ENCODE data around the gene ILF2.
A peak's percentile ranks its signal among the peaks of the same experiment; 100 is the strongest.

ILF2 gene

DNA sequence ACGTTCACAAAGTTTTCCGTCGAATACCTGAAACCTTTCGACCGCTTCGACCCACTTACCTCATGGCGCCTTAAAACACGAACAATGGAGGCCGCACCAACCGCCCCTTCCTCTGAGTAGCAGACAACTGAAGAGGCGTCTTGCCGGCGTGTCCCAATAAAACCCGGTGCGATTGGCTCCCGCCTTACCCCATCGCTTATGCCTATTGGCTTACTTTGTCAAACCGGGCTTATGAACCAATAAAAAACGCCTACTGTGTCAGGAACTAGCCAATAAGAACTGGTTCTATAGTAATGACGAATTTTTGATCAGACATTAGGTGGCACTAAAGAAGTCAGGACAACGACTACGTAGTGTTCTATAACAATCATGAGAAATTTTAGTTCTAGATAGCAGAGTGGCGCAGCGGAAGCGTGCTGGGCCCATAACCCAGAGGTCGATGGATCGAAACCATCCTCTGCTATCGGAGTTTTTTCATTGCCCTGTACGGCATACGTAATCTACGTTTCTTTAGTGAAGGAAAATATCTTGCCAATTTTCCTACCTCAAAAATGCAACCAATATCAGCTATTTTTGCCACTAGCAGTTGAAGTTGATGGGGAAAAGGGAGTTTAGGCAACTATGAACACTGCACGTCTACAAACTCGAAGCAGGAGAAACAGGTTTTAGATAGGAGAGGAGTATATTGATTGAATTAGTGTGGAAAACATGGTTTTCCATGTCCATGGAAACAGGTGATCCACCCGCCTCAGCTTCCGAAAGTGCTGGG lies at the start of gene ILF2 (continued):
- TF ChIP-seq, protein P1, sequence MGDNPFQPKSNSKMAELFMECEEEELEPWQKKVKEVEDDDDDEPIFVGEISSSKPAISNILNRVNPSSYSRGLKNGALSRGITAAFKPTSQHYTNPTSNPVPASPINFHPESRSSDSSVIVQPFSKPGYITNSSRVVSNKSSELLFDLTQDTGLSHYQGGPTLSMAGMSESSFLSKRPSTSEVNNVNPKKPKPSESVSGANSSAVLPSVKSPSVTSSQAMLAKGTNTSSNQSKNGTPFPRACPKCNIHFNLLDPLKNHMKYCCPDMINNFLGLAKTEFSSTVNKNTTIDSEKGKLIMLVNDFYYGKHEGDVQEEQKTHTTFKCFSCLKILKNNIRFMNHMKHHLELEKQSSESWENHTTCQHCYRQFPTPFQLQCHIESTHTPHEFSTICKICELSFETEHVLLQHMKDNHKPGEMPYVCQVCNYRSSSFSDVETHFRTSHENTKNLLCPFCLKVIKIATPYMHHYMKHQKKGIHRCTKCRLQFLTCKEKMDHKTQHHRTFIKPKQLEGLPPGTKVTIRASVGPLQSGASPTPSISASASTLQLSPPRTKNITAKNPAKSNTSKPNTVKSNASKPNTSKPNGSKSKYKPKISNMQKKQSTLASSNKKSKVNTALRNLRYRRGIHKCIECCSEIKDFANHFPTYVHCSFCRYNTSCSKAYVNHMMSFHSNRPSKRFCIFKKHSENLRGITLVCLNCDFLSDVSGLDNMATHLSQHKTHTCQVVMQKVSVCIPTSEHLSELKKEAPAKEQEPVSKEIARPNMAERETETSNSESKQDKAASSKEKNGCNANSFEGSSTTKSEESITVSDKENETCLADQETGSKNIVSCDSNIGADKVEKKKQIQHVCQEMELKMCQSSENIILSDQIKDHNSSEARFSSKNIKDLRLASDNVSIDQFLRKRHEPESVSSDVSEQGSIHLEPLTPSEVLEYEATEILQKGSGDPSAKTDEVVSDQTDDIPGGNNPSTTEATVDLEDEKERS (tag by site-specific recombination; IDR thresholded peaks at IDR 0.05) = no peak
- TF ChIP-seq ZNF514 (tag by site-specific recombination; IDR thresholded peaks at IDR 0.05) = no peak
- no peak for TF ChIP-seq ZBTB7A (tag by site-specific recombination; IDR thresholded peaks at IDR 0.05; ENCODE audit: low read depth)
- TF ChIP-seq ZNF155 (tag by site-specific recombination; IDR thresholded peaks at IDR 0.05) = no peak
- TF ChIP-seq ZNF391 (tag by site-specific recombination; IDR thresholded peaks at IDR 0.05; ENCODE audit: borderline replicate concordance, low read depth) = peak; percentile 43; the same call in 1 of the 2 replicates
- TF ChIP-seq ZNF133 (tag by site-specific recombination; IDR thresholded peaks at IDR 0.05) = no peak
- TF ChIP-seq ZNF174 (tag by site-specific recombination; IDR thresholded peaks at IDR 0.05) = no peak
- peak; percentile 77 for TF ChIP-seq ZFHX2 (tag by site-specific recombination; conservative IDR thresholded peaks at IDR 0.05)
- TF ChIP-seq, protein P2, sequence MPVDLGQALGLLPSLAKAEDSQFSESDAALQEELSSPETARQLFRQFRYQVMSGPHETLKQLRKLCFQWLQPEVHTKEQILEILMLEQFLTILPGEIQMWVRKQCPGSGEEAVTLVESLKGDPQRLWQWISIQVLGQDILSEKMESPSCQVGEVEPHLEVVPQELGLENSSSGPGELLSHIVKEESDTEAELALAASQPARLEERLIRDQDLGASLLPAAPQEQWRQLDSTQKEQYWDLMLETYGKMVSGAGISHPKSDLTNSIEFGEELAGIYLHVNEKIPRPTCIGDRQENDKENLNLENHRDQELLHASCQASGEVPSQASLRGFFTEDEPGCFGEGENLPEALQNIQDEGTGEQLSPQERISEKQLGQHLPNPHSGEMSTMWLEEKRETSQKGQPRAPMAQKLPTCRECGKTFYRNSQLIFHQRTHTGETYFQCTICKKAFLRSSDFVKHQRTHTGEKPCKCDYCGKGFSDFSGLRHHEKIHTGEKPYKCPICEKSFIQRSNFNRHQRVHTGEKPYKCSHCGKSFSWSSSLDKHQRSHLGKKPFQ (tag by site-specific recombination; IDR thresholded peaks at IDR 0.05) = no peak
- TF ChIP-seq ZNF214 (tag by site-specific recombination; IDR thresholded peaks at IDR 0.05; ENCODE audit: borderline replicate concordance) = no peak; the same call in 1 of the 2 replicates
- TF ChIP-seq ZNF114 (tag by site-specific recombination; IDR thresholded peaks at IDR 0.05) = no peak
- TF ChIP-seq KLF10 (tag by site-specific recombination; IDR thresholded peaks at IDR 0.05) = peak; percentile 77
- TF ChIP-seq ZNF138 (tag by site-specific recombination; IDR thresholded peaks at IDR 0.05; ENCODE audit: borderline replicate concordance) = no peak
- no peak for TF ChIP-seq ZNF37A (tag by site-specific recombination; IDR thresholded peaks at IDR 0.05)
- TF ChIP-seq TRIM28 (IDR thresholded peaks at IDR 0.05; ENCODE audit: borderline replicate concordance, low read length) = peak; percentile 98
- TF ChIP-seq, protein P3, sequence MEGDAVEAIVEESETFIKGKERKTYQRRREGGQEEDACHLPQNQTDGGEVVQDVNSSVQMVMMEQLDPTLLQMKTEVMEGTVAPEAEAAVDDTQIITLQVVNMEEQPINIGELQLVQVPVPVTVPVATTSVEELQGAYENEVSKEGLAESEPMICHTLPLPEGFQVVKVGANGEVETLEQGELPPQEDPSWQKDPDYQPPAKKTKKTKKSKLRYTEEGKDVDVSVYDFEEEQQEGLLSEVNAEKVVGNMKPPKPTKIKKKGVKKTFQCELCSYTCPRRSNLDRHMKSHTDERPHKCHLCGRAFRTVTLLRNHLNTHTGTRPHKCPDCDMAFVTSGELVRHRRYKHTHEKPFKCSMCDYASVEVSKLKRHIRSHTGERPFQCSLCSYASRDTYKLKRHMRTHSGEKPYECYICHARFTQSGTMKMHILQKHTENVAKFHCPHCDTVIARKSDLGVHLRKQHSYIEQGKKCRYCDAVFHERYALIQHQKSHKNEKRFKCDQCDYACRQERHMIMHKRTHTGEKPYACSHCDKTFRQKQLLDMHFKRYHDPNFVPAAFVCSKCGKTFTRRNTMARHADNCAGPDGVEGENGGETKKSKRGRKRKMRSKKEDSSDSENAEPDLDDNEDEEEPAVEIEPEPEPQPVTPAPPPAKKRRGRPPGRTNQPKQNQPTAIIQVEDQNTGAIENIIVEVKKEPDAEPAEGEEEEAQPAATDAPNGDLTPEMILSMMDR (tag by site-specific recombination; IDR thresholded peaks at IDR 0.05) = peak; percentile 90
- no peak for TF ChIP-seq ZNF843 (tag by site-specific recombination; IDR thresholded peaks at IDR 0.05)
- TF ChIP-seq KLF8 (tag by site-specific recombination; IDR thresholded peaks at IDR 0.05) = peak; percentile 27; the same call in 1 of the 2 replicates
- TF ChIP-seq MEIS1 (CRISPR knock-in tag; IDR thresholded peaks at IDR 0.05; ENCODE audit: borderline replicate concordance) = no peak
- TF ChIP-seq, protein P4, sequence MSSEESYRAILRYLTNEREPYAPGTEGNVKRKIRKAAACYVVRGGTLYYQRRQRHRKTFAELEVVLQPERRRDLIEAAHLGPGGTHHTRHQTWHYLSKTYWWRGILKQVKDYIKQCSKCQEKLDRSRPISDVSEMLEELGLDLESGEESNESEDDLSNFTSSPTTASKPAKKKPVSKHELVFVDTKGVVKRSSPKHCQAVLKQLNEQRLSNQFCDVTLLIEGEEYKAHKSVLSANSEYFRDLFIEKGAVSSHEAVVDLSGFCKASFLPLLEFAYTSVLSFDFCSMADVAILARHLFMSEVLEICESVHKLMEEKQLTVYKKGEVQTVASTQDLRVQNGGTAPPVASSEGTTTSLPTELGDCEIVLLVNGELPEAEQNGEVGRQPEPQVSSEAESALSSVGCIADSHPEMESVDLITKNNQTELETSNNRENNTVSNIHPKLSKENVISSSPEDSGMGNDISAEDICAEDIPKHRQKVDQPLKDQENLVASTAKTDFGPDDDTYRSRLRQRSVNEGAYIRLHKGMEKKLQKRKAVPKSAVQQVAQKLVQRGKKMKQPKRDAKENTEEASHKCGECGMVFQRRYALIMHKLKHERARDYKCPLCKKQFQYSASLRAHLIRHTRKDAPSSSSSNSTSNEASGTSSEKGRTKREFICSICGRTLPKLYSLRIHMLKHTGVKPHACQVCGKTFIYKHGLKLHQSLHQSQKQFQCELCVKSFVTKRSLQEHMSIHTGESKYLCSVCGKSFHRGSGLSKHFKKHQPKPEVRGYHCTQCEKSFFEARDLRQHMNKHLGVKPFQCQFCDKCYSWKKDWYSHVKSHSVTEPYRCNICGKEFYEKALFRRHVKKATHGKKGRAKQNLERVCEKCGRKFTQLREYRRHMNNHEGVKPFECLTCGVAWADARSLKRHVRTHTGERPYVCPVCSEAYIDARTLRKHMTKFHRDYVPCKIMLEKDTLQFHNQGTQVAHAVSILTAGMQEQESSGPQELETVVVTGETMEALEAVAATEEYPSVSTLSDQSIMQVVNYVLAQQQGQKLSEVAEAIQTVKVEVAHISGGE (tag by site-specific recombination; conservative IDR thresholded peaks at IDR 0.05; ENCODE audit: low read depth) = no peak; the same call in 1 of the 2 replicates
- TF ChIP-seq, protein P5, sequence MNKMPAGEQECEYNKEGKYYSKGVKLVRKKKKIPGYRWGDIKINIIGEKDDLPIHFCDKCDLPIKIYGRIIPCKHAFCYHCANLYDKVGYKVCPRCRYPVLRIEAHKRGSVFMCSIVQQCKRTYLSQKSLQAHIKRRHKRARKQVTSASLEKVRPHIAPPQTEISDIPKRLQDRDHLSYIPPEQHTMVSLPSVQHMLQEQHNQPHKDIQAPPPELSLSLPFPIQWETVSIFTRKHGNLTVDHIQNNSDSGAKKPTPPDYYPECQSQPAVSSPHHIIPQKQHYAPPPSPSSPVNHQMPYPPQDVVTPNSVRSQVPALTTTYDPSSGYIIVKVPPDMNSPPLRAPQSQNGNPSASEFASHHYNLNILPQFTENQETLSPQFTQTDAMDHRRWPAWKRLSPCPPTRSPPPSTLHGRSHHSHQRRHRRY (tag by site-specific recombination; IDR thresholded peaks at IDR 0.05) = no peak
- no peak for TF ChIP-seq MZF1 (tag by site-specific recombination; IDR thresholded peaks at IDR 0.05; ENCODE audit: borderline replicate concordance)
- TF ChIP-seq YY1 (tag by site-specific recombination; IDR thresholded peaks at IDR 0.05) = peak; percentile 84; the same call in 1 of the 2 replicates
- TF ChIP-seq ZNF341 (tag by site-specific recombination; IDR thresholded peaks at IDR 0.05; ENCODE audit: low read depth) = no peak
- TF ChIP-seq ZNF221 (tag by site-specific recombination; IDR thresholded peaks at IDR 0.05; ENCODE audit: borderline replicate concordance) = no peak
- TF ChIP-seq KLF7 (tag by site-specific recombination; IDR thresholded peaks at IDR 0.05; ENCODE audit: borderline replicate concordance) = no peak
- TF ChIP-seq ZNF426 (tag by site-specific recombination; IDR thresholded peaks at IDR 0.05) = no peak
- TF ChIP-seq EGR2 (tag by site-specific recombination; IDR thresholded peaks at IDR 0.05; ENCODE audit: low read depth) = peak; percentile 73
- no peak for TF ChIP-seq ZNF596 (tag by site-specific recombination; IDR thresholded peaks at IDR 0.05)
